ENCODE measurements around the gene BCCIP.

Gene BCCIP

GRCh38 chr10:125822878-125823662, at the start of gene BCCIP, which contains the start of gene UROS:
Gene BCCIP (plus strand): TSS chr10:125823546. CDS start chr10:125823558, 12 bp downstream.
Gene UROS (minus strand): TSS chr10:125823258. CDS start chr10:125816499, 6,759 bp downstream.
- DNase-seq = peak; percentile 61 to 87

GRCh38 chr10:125773687-125774543, 49.4 kb upstream of the BCCIP start:
- no peak for DNase-seq

GRCh38 chr10:125774581-125775191, 48.7 kb upstream of the BCCIP start:
- no peak for DNase-seq

GRCh38 chr10:125775491-125776106, 47.7 kb upstream of the BCCIP start, which contains the start of gene MMP21:
Gene MMP21 (minus strand): TSS chr10:125775821. CDS start chr10:125775821, 0 bp downstream.
- DNase-seq = no peak

- no peak for DNase-seq
Measured at GRCh38 chr10:125777806-125778205, 45.5 kb upstream of the BCCIP start.

- no peak for DNase-seq
Measured at GRCh38 chr10:125778556-125778955, 44.8 kb upstream of the BCCIP start.

- DNase-seq = no peak
Measured at GRCh38 chr10:125779403-125780327, 43.7 kb upstream of the BCCIP start.

GRCh38 chr10:125781374-125781773, 42.0 kb upstream of the BCCIP start:
- no peak for DNase-seq

- DNase-seq = no peak
Measured at GRCh38 chr10:125782054-125782453, 41.3 kb upstream of the BCCIP start.

- no peak for DNase-seq
Measured at GRCh38 chr10:125782616-125783015, 40.7 kb upstream of the BCCIP start.

GRCh38 chr10:125783408-125783807, 39.9 kb upstream of the BCCIP start:
- DNase-seq = no peak

GRCh38 chr10:125783957-125784356, 39.4 kb upstream of the BCCIP start:
- no peak for DNase-seq

GRCh38 chr10:125785791-125786190, 37.6 kb upstream of the BCCIP start:
- DNase-seq = no peak

- no peak for DNase-seq
Measured at GRCh38 chr10:125788156-125789034, 35.0 kb upstream of the BCCIP start.

GRCh38 chr10:125792342-125793300, 30.7 kb upstream of the BCCIP start:
- no peak for DNase-seq

GRCh38 chr10:125795128-125795527, 28.2 kb upstream of the BCCIP start:
- no peak for DNase-seq

- no peak for DNase-seq
Measured at GRCh38 chr10:125795637-125796190, 27.6 kb upstream of the BCCIP start.

GRCh38 chr10:125797424-125797823, 25.9 kb upstream of the BCCIP start:
- DNase-seq = no peak
